GM19328 (cell line): Measurements from ENCODE around the gene SPAG17.

ENCODE experiments used
- ATAC-seq: cut with Tn5 transposase; IDR thresholded peaks from one replicate; pipeline ENCODE4 v1.9.1; 2021; ENCODE audit warnings: mild to moderate bottlenecking, moderate library complexity; ENCODE audit not compliant: unreplicated experiment

Gene SPAG17

DNA sequence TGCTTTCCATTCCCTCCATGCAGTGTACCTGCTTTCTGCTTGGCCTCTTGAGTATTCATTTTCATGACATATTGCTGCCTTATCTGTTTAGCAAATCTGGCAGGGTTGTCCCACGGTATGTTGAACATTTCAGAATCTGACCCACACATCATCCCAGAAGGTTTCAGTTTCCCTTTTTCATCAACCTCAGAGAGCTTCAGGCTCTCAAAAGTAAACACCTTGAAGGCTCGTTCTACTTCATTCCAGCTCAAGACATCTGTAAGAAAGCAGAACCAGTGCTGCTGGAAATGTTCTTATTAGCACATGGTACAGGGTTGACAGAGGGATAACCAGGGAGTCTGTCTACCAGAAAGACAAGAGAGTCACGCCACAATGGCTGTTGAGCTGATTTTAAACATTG lies 103.6 kb downstream of the SPAG17 start:
- peak; percentile 68 for ATAC-seq

DNA sequence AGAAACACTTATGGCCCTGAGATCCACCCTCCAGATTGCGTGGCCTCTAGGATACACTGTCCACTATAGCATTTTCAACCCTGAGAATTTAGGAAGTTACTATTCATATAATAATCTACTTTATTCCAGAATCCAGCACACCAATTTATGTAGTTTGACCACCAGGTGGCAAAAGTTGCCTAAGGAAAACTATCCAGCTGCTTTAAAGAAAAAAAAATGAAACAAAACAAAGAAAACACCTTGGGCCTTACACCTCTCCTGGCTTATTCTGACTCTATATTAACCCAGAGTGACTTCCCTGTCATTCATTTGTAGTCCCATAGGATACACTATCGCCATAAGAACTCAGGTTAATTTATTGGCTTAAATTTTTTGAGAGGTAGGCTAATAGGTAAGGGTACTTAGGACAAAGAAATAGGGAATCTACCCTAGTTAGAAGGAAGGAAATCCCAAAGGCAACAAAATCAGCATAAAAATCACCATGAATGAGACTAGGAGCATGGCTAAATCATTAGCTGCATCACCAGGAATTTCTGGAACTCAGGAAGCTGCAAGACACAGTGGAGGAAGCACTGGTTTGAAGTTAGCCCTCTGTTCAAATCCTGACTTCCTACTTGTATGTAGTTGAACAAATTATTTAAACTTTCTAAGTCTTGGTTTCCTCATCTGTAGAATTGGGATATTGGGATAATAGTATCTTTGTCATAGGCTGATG lies 107.5 kb downstream of the SPAG17 start:
- ATAC-seq = no peak

DNA sequence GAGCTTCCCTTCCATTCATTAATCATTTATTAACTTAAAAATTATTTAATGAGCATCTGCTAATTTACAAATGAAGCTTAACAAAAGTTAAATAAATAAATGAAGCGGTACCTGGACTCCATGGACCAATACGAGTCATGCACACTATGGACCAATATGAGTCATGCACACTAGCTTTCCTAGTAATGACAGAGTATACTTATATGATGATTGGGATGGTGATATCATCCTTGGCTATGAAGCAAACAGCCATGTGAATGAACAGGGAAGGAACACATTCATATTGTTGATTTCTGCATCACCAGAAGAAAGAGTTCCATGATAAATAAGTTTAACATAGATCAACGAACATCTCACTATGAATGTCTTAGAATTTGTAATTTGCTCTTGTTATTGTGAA lies 109.9 kb downstream of the SPAG17 start:
- ATAC-seq = no peak

DNA sequence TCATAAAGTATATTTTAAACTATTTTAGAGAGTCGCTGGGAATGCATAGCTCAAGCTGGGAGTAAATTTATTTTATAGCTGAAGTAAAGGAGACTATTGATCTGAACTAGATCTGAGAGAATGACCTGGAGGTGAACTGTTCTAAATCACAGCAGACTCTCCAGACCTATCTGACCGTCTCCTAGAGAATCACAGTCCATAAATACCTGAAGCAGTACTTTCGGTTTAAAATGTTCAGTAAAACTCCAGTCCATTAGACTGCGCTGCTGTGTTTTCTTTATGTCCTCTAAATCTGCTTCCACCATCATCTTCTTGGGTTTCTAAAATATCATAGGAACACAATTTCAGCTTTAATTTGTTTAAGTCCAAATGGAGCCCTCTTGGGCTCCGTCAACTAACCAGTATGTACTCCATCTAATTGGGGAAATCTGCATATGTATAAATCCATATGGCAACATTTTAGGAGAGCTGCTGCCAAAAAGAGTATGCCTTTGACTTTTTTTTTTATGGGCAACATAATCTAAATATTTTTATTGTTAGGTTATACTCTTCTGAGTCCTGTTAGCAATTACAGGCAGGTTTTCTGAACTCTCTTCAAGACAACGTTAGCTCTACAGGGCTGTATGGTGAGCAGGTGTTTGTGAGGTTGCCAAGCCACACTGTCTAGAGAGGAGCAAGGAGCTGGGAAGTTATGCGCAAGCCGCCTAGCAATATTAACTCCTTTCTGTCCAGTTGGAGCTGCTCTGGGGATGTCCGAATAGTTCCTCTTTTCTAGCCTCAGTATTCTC lies 111.2 kb downstream of the SPAG17 start:
- no peak for ATAC-seq

DNA sequence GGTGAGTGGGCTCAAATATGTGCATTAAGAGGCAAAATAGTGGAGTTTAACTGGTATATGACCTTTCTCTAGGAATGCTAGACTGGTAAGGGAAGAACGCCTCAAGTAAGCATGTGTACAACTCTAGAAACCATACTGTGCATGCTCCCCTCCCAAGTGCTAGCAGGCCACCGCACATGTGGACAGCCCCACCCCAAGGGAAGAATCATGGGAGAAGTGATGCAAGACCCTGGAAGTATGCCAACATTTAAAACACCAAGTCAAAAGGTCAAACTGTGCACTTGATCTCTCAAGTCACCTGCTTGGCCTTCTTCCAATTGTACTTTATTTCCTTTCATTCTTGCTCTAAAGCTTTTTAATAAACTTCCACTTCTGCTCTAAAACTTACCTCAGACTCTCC lies 135.0 kb downstream of the SPAG17 start:
- no peak for ATAC-seq

GRCh38 chr1:118047650-118048224 lies 137.3 kb downstream of the SPAG17 start:
- ATAC-seq = no peak

GRCh38 chr1:118047006-118047649 lies 137.9 kb downstream of the SPAG17 start:
- no peak for ATAC-seq

DNA sequence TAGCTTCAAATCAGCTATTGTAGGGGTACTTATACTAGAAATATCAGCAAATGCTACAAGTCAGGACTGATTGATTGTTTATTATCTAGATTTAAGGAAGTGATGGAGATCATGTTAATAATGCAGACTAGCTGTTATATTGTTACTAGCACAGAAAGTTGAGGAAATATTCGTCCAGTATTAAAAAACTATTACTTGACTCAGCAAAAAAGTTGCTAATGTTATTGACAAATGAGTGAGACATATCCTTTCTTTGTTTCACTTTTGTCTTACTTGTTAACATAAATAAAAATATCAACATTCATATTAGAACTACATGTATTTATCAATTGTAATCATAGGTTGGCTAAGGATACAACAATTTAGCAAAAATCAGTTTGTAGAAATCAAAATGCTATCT lies 141.4 kb downstream of the SPAG17 start:
- ATAC-seq = no peak

GRCh38 chr1:118042501-118042900 lies 142.5 kb downstream of the SPAG17 start:
- no peak for ATAC-seq

DNA sequence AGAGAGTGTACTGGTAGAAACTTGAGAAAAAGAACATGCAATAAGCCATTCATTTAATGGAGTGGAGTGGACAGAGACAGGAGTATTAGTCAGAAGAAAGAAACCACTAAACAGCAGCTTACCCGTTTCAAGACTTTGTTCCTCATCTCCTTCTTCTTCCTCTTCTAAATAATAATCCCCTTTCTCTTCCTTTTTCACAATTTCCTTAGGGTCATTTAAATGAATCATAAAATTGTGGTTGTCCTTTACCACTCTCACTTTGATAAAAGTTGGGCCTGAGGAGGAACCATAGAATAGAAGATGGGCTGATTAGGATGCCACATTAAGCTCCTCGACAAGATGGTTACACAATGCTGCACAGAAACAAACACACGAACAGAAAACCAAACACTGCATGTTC lies 145.9 kb downstream of the SPAG17 start:
- no peak for ATAC-seq

GRCh38 chr1:118032883-118033282 lies 152.1 kb downstream of the SPAG17 start:
- no peak for ATAC-seq

- ATAC-seq = no peak
Measured at GRCh38 chr1:118028267-118028666, 156.8 kb downstream of the SPAG17 start.

GRCh38 chr1:118023199-118023598 lies 161.8 kb downstream of the SPAG17 start:
- no peak for ATAC-seq

GRCh38 chr1:118021668-118022067 lies 163.4 kb downstream of the SPAG17 start:
- ATAC-seq = no peak

DNA sequence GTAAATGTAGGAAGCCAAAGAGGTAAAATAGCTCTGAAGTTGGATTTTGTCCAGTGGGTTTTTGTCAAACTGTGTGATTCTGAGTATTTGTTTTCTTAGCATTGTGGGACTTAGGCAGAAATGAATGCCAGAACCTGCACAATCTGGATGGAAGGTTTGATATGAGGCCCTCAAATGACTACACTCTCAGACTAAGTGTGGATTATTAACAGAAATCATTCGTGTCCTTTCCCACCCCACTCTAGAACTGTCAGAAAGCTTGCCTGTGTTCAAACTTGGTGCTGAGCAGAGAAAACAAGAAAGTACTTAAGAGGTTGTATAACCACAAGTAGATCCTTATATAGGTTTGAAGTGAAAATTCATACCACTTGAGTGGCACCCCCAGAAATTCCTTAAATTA lies 167.0 kb downstream of the SPAG17 start:
- no peak for ATAC-seq

DNA sequence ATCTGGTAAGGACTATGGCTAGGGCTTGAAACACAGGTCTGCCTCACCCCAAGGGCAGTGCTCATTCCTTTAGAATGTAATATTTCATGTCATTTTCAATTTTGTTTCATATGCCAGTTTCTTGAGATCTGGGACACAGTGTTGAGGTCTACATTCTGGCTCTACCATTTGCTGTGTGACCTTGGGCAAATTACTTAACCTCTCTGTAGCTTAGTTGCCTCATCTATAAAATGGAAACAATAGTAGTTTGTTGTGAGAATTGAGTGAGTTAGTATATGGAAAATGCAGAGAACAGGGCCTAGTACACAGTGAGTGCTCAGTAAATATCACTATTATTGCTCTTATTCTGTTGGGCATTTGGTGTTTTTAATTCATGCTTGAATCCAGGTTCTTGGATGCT lies 171.1 kb downstream of the SPAG17 start:
- no peak for ATAC-seq

- no peak for ATAC-seq
Measured at GRCh38 chr1:118013336-118013735, 171.7 kb downstream of the SPAG17 start.

- ATAC-seq = no peak
Measured at GRCh38 chr1:118012515-118013124, 172.4 kb downstream of the SPAG17 start.

GRCh38 chr1:118008011-118008410 lies 177.0 kb downstream of the SPAG17 start:
- ATAC-seq = no peak

GRCh38 chr1:118007391-118007790 lies 177.6 kb downstream of the SPAG17 start:
- ATAC-seq = no peak

- no peak for ATAC-seq
Measured at GRCh38 chr1:118004312-118004711, 180.7 kb downstream of the SPAG17 start.
